ENCODE data around the gene IFI6. TPM values are rescaled to one million over a fixed set of nuclear protein-coding genes. Genes with fewer than 3 reads are reported as not detected.
"Not testable (repeated sequence)": the region's sequence is repeated elsewhere in the genome, so short reads cannot be mapped to it uniquely, and the experiment has no call there.

IFI6 gene
- total RNA-seq, 1 donor from 2014 or later: 30.4 TPM

DNA sequence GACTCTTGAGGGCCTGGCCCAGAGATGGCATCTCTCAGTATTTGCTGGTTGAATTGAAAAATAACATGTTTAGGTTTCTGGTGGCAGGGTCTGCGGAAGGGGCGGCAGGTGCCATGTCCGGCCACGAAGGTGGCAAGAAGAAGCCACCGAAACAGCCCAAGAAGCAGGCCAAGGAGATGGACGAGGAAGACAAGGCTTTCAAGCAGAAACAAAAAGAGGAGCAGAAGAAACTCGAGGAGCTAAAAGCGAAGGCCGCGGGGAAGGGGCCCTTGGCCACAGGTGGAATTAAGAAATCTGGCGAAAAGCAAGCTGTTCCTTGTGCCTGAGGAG is 22.7 kb downstream of the IFI6 start:
- no peak for DNase-seq

DNA sequence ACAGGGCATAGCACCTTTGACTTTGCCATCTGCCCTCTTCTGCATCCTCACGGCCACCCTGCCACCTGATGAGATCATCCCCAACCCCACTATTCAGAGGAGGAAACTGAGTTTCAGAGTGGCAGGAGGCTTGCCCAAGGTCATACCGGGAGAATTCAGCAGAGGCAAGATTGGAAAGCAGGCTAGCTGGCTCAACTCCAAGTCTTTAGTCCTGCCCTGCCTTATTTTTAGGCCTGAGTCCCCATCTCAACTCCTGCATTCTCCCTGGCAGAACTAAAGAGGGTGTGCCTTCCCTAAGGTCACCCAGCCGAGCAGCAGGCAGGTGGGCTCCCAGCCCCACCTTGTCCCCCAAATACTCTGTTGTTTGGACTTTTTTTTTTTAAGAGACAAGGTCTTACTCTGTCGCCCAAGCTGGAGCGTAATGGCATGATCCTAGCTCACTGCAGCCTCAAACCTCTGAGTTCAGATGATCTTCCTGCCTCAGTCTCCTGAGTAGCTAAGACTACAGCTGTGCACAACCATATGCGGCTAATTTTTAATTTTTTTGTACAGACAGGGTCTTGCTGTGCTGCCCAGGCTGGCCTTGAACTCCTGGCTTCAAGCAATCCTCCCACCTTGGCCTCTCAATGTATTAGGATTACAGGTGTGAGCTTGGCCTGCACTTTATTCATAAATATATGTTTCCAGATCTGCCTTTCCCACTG is 23.2 kb downstream of the IFI6 start:
- DNase-seq: no peak

DNA sequence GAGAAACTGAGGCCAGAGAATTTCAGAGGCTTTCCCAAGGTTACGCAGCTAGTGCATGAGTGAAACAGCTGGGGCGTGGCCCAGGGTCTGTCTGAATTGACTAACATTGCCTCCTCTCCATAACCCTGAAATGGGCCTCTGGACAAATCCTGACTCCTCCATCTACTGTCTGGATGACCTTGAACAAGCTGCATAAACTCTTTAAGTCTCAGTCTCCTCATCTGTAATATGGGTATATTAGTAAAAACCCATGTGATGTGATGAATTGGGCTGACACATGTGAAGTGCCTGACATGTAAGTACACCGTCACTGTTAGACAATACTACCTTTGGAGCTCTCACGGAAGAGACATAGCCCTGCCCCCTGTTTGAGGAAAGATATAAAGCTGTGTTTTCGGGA is 24.7 kb downstream of the IFI6 start:
- DNase-seq: no peak

DNA sequence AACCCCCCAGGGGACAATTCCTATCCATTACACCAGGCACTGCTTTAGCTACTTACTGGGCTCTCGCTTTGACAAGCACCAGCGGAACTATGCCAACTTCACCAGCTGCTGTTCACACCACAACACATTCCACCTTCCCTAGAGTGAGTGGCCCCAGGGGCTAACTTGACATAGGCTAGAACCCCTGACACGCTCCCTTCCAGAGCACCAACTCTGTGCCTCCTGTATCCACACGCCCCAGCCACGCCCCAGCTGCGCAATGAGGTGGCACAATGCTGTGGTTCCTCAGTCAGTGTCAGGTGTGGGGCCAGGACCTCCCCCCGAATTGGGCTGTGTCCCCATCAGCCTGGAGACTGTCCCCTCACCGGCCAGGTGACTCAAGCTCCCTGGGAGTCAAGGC is 25.3 kb downstream of the IFI6 start:
- DNase-seq: no peak

DNA sequence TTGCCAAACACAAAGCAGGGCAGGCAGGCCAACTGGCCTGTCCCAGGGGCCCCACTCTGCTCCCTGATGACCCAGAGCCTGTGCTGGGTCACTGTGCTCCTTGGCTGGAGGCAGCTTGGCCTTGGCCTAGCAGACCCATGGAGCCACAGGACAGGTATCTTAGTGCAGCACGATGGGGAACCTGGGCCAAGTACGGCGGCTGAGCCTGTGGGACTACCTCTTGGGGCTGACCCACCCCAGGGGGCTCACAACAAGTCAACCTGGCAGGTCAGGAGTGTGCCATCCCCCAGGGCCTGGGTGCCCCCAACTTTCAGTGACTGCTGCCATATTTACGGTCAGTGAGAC is 26.9 kb downstream of the IFI6 start:
- no peak for DNase-seq

DNA sequence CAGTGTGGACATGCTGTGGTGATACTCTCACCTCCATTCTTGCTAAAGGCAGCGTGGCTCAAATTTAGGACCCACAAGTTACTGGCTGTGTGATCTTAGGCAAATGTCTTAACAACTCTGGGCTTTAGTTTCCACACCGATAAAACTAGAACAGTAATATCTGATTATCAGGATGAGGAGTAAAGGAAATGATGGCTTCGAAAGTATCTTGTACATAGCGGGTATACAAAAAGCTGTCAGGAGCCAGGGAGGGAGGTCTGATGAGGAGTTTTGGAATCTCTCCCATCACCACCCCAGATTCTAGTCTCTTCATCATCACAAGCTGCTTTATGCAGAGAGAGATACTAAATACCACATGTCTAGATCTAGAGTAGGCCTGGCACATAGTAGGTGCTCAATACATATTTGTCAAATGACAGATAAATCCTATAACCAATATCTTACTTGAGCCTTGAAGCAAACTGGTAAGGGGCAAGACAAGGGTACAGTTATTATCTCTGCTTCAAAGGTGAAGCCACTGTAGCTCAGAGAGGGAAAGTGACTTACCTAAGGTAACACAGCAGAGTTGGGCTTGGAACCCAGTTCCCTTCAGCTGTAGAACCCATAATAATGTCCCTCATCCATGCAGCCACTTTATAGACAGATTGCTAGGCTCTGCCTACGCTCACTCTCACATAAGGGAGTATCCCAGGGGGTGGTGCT is 27.5 kb downstream of the IFI6 start:
- DNase-seq: no peak

DNA sequence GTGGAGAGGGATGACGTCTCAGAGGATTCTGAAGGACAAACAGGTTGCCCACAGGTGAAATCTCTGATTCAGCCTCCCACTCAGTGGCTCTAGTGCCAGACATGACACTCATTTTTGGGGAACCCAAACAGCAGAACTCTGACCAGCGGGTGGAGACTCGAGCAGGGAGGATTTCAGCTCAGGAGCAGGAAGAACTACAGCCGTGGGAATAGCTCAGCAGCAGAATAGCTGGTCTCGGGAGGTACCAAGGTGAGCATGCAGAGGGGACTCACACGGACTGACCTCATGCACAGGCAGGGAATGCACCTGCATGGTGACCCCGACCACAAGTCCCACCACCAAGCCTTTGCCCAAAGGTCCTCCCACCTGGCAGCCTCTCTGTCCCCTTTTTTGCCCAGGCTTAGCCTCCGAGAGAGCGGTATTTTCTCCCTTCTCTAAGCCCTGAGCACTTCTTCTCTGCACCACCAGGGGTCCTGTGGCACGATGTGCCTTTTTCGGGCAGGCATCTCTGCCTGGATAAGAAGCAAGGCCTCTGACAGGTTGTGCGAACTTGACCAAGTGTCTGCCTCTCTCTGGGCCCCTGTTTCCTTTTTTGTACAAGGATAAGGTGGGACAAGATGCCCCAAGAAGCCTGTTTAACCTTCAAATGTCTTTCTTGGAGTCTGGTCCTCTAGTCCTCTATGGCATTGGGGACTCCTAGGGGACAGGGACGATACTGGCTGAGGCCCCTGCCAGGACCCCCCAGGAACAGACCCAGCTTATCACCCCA is 28.2 kb downstream of the IFI6 start:
- DNase-seq: peak; percentile 58

DNA sequence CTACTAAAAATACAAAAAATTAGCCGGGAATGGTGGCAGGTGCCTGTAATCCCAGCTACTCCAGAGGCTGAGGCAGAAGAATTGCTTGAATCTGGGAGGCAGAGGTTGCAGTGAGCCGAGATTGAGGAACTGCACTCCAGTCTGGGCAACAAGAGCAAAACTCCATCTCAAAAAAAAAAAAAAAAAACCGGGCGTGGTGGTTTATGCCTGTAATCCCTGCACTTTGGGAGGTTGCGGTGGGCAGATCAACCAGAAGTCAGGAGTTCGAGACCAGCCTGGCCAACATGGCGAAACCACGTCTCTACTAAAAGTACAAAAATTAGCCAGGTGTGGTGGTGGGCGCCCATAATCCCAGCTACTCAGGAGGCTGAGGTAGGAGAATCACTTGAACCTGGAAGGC is 31.5 kb downstream of the IFI6 start:
- not testable (repeated sequence) for DNase-seq

DNA sequence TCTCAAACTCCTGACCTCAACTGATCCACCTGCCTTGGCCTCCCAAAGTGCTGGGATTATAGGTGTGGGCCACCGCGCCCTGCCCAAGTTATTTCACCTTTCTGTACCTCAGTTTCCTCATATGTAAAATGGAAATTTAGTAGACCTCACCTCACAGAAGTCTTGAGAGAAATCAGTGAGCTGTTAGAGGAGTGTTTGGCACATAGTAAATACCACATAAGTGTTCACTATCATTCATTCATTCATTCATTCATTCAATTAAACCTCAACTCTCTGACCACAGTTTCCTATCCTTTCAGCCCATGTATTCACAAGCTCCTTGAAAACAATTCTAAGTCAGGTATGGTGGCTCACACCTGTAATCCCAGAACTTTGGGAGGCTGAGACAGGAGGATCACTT is 33.2 kb downstream of the IFI6 start:
- DNase-seq: no peak

DNA sequence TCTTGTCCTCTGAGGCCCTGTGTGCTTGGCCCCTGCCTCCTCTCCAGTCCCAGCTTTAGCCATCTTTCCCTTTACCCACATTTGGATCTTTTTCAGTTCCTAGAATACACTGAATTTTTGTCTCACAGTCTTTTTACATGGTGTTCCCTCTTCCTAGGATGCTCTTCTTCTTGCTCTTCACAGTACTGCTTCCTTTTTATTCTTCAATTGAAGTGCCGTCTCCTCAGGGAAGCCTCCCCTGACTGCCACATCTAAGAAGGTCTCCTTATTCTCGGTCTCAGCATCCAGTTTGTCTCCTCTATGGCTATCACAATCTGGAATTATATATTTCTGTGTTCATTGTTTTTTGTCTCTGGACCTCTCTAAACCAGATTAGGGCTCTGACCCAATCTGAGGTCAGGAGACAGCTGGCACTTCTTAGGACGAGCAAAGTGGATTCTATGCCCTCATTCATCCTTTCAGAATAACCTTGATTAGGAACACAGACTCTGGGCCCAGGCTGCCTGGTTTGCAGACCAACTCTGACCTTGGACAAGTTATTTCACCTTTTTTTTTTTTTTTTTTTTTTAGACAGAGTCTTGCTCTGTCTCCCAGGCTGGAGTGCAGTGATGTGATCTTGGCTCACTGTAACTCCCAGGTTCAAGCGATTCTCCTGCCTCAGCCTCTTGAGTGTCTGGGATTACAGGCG is 33.8 kb downstream of the IFI6 start:
- DNase-seq: no peak

DNA sequence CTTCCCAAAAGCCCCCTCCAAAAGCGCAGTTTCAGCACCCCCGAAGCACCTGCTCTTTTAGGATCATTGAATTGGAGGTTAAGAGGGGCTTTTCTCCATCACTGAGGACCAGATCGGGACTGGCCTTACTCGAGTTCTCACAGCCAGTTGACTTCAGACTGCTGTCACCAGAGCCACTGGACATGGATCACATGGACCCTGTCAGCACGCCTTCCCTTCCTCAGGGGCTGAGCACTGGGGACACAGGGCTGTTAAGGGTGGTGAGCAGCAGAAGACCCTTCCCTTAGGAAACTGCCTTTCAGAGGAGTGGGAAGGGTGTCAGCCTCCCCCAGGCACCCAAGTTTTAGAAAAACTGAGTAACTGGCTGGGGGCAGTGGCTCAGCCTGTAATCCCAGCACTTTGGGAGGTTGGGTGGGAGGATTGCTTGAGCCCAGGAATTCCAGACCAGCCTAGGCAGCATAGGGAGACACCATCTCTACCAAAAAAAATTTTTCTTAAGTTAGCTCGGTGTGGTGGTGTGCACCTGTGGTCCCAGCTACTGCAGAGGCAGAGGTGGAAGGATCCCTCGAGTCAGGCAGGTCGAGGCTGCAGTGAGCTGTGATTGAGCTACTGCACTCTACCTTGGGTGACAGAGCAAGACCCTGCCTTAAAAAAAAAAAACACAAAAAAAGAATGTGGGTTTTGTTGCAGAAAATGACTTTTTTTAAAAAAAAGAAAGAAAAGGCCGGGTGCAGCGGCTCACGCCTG is 36.4 kb downstream of the IFI6 start:
- DNase-seq: no peak

DNA sequence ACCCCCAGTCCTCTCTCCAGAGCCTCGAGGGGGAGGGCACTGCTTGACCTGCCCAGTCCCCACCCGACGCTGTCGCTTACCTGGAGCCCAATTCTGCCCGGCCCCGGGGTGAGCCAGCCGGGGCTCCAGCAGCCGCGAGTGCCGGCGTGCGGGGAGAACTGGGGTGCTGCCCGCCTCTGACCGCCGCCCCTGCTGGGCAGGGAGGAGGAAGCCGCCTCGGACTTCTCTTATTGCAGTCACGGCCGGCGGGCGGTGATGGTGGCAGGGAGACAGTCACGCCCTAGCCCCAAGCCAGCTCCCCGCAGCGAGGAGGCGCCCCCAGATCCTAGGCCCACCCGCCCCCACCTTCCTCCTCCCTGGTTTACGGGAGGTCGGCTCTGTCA is 37.0 kb downstream of the IFI6 start, which contains the start of gene FGR:
Gene FGR (minus strand): TSS at position 201 of the 383 bp plus-strand sequence. CDS start 11,269 bp downstream, outside the sequence.
- no peak for DNase-seq

DNA sequence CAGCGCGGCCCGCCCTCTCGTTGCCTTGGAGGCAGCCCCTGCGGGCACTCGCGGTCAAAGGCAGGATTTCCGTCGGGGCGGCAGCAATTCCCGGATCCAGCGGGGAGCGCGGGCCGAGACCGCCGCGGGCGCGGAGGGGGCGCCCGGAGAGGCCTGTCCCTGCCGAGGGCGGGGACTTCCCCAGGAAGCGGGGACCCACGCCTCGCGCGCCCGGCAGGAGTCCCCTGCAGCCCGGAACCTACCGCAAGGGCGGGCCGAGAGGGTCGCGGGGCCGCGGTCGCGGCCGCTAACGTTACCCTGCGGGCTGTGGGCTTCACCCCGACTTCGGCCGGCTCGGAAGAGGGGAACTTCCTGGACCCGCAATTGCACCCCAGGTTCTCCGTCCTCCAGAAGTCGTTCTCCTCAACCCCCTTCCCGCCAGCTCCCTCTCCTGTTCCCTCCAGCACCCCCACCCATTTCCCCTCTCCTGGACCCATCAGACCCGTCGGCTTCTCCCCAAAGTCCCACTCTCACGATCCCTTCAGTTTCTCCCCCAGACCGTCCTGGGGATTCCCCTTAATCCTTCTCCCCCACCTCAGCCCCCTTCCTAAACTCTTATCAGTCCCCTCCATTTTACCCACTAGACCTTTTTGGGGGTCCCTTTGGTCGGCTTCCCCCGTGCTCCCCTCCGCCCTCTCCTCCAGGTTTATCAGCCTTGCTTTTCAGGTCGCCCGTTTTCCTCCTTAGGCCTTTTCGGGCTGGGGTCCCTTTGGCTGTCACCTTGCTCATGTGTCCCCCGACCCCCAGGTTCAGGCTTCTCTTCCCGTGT is 37.6 kb downstream of the IFI6 start:
- DNase-seq: peak; percentile 34

DNA sequence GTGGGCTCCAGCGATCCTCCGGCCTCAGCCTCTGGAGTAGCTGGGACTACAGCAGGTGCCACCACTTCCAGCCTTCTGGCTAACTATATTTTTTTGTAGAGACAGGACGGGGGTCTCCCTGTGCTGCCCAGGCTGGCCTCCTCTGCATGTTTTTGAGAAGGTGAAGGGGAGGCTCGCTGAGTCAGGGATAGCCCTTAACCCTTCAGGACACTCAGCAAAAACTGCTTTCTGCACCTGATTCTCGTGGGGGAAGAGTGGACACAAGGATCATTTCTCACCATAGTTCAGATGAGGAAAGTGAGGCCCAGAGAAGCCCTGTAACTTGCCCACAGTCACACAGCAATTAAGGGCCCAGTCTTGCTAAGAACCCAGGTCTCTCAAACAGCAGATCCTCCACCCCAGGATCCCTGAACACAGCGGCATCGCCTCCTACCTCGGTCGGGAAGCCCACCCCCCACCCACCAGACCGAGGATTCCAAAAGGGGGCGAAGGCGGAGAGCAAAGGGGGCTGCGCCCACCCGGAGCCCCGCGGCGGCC is 38.3 kb downstream of the IFI6 start:
- no peak for DNase-seq

DNA sequence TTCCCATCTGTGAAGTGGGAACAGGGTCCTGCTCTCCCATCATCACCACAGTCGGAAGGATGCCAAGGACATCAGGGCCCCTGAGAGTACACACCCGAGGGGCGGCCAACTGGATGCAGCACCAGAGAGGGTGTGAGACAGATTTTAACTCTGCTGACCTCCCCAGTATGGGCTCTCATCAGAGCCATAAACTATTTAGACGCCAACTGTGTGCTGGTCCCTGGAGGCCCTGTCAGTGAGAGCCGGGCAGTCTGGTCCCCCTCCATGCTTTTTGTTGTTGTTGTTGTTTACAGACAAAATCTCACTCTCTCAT is 38.7 kb downstream of the IFI6 start:
- no peak for DNase-seq

DNA sequence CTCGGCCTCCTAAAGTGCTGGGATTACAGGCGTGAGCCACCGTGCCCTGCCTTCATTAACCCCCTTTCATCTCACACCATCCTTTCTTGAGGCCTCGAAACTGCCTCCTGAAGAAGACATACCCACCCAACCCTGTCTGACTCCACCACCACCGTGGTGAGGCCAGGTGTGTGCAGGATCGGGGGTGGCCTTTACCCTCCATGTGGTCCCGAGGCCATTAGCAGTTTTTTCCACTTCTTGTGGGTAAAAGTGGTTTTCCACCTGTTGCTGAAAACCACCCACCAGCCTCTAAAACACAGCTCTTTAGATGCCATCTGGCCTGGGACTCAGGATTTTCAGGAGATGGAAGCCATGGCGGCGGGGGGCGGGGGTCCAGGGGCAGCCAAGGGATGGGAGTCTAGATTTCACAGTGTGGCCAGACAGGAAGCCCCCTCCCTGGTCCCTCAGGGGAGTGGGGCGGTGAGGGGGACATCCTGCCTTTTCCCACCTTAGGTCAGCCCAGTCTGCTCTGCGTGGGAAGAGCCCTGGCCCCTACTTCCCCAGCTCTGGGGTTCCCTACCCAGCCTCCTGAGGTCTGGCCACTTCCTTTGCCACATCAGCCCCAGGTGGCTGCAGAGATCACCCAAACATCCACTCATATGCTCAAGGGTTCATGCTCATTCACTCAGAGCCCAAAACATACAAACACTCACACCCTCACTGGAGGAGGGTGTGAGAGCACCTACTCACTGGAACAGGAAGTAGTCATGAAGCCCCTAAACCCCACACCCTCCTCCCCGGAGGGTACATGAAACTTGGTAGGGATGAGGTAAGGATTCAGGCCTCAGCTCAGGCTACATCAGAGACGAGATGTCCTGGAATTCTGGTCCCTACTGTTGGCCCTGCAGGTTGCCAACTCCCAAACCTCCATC is 39.4 kb downstream of the IFI6 start:
- no peak for DNase-seq

DNA sequence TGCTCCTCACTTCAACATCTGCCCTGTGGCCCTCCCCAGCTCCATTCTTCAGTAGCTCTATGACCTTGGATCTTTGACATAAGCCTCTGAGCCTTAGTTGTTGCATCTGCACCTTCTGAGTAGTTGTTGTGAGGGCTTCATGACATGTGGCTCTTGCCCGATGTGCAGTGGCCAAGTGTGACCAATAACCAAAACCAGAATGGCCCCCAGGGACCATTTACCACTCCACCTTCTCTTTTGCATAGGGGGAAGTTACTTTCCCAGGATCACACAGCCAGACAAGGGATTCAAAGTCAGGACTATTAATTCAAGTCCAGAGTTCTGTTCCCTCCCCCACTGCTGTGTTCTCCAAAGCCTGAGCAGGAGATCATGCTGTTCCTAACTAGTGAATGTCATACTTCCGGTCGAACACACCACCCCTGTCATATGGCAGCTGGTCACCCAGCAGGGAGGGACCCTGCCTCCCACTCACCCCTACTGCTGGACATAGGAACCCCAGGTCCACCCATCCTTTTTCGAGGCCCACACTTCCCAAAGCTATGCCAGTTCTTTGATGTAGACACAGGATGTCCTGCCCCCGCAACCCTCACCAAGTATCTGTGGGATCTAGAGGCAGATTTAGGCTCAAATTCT is 41.0 kb downstream of the IFI6 start:
- DNase-seq: no peak

DNA sequence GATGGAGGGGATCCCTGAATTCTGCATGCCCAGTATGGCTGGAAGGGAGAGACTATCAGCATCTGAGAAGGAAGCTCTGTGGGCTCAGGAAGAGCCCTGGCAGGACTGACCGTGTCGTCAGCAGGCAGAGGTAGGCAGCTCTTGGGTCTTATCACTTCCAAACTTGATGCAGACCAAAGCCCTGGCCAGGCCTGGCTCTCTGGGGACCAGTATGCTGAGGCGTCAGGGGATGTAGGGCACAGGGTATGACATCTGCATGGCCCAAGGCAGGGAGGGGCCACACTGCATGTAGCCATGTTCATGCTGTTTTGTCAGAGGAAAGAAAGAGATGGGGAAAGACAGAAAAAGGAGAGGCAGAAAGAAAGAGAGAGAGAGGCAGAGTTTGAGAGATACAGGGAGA is 43.3 kb downstream of the IFI6 start:
- DNase-seq: no peak

DNA sequence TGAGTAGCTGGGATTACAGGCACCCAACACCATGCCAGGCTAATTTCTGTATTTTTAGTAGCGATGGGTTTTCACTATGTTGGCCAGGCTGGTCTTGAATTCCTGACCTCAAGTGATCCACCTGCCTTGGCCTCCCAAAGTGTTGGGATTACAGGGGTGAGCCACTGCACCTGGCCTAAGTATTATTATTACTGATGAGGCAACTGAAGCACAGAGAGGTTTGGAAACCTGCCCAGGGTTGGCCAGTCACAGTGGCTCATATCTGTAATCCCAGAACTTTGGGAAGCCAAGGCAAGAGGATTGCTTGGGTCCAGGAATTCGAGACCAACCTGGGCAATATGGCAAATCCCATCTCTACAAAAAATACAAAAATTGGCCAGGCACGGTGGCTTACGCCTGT is 44.3 kb downstream of the IFI6 start:
- DNase-seq: not testable (repeated sequence)

DNA sequence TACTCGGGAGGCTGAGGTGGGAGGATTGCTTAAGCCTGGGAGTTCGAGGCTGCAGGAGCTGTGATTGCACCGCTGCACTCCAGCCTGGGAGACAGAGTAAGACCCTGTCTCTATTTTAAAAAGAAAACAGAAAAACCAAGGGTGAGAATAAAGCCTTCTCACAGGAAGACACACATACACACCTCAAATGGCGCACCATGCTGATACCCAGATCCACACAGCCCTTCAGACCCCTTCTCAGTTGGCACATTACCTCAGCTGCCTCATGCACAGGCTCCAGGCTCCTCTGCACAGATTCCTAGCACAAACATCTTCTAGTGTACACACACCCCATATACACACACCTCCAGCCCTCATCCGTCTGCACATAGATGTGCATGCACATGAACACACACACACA is 44.9 kb downstream of the IFI6 start:
- DNase-seq: no peak

Measured in tongue (tissue), 2 donors.